DMS53 (cell line): ENCODE results near the gene MAT1A.

ENCODE experiments used
- DNase-seq: peaks from one replicate; lab custom pipeline; 2025; lab: John Stamatoyannopoulos, UW

Gene MAT1A

DNA sequence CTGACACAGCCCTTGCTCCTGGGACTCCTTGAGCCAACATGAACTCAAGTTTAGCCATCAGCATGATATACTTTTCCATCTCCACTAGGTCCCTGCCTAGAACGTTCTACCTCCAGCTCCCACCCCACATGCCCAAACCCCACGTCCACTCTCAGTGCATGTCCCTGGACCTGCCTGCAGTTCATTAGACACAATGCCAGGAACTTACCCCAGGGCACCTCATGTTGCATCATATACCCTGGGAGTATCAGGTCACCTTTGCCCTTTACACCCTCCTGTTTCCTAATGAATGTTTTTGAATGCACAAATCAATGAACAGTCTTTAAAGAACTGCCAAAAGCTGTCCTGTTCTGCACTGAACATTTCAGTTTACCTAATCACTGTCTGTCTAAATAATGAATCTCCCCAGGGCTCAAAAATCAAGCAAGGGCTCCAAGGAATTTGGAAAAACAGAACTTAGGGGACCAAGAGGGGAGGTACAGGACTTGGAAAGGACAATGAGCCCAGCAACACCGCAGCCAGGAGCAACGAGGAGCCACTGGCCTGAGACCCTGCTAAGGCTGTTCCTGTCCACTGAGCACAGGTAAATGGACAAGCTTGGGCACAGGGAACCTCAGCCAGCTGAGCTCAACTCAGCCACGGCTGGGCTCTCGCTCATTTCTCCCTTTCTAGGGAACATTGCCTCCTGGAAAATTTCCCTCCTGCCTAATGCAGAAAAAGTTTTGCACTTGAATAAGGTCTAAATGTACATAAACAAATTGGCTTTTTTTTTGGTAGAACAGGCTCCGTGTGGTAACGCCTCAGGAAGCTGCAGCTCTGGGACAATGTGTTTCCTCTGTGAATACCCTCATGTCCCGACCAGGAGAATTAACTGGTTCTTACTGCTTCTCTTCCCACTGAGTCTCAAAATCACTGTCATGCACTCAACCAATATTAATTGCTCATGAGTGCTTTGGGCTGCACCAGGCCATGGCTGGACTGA, 7.4 kb downstream of the MAT1A start:
- no peak for DNase-seq

DNA sequence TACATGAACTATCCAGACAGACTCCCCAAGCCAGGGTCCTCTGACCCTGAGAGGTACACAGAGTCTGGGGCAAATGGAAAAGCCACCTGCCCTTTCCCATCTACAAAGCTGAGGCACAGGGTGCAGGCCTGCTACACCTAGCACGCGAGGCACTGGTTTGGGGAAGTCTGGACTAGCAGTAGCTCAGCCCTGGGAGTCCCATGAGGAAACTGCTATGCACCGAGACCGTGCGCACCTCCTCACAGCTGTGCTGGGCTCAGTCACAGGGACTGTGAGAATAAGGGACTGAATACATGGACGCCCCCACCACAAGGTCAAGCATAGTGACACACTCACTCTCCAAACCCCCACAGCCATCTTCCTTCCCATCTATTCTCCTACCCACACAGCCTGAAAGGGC, 8.2 kb downstream of the MAT1A start:
- DNase-seq = no peak

DNA sequence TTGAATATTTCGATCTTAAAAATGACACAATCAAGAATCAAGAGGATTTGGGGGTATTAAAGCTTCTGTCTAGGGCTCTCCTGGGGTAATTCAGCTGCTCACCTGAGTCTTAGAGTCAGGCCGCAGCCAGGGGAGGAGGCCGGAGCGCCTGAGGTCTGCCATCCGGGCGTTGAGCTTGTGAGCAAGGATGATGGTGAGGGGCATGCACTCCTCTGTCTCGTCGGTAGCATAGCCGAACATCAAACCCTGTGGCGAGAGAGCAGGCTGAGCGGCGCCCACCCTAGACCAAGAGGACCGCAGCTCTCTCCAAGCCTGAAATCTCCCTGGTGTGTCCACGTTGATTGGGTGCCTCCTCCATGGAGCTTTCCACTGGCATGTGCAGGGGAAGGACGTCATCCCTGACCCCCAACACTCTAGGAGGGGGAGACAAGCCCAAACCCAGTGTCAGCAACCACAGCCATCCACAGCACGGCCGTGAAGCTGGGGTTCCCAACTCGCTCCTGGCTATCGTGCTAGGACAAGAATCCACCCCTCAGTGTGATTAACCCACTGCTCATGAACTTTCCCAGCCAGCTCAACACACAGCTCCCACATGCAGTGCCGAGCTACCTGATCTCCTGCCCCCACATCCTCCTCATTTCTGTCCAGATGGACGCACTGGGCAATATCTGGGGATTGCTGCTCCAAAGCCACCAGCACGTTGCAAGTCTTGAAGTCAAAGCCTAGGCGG, 9.2 kb downstream of the MAT1A start:
- no peak for DNase-seq

DNA sequence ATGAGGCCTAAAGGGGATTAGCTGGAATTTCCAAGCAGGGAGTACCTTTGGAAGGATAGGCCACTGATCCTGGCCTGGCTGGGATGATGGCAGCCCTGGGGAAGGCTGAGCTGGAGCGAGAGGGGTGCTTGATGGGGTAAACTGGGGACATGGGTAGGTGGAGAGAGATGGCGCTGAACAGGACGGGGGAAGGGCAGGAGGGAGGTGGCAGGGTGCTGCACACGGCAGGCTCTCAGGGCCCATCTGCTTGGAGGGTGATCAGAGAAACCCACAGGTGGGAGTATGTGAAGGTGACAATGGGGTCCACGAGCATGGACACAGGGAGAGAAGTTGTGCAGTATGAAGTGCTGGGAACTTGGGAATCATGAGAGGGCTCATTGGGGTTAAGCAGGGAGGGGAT, 10.3 kb downstream of the MAT1A start:
- DNase-seq = no peak

DNA sequence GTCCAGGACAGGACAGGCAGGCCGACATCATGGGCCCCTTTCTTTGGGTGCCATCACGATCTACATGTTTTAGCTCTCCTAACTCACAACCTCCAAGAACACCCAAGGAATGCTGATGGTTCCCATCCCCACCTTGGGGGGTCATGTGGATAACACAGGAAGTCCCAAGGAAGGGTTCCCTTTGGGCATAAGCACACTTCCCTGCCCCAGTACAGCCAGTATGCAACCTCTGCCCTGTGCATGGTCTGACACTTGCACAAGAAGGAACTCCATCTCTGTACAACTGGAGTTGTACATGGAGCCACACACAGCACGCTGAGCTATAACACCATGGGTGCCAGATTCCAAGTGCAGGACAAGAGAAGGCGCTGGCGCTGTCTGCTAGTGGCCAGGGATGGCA, 11.0 kb downstream of the MAT1A start:
- no peak for DNase-seq

DNA sequence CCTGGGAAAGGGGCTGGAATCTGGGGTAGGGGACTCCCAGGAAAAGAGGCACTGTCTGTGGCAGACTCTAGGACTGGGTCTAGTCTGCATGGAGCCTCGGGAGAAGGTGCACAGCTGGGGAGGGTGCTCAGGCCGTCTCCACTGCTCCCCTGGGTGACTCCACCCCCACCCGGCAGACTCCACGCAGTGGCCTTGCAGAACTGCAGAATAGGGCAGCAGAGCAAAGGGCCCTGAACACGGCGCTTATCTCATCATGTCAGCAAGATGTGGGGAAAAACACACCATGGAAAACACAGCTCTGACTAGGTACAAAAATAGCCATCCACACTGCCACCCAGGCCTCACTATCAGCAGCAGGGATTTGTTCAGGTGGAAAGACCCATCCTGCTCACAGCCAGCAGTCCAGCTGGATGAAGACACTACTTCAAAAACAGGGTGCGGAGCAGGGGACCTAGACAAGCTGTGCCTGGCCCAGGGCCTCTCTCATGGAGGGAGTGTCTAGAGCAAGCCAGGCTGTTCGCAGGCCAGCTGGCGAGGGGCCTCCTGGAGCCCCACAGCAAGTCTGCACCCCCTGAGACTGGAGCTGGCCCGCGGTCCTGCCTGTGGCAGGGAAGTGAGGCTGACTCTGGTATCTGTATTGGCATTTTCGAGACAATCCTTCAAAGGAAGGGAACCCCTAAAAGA, 11.7 kb downstream of the MAT1A start:
- no peak for DNase-seq

DNA sequence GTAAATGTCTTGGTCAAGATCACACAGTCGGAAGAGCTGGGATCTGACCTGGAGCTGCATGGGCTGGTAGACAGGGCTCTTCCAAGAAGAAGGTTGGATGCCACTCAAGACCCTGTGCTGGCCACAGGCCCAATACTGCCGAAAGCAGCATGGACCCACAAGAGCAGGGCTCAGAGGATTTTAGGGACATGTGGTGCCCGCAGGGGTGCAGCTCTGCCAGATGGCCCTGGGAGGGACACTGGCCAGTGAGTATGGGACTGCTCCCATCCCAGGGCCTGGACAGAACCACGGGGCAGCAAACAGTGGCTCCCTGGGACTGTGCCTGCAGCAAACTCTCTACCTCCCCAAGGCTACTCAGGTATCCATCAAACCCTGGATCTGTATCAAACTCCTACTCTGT, 12.4 kb downstream of the MAT1A start:
- DNase-seq = no peak

DNA sequence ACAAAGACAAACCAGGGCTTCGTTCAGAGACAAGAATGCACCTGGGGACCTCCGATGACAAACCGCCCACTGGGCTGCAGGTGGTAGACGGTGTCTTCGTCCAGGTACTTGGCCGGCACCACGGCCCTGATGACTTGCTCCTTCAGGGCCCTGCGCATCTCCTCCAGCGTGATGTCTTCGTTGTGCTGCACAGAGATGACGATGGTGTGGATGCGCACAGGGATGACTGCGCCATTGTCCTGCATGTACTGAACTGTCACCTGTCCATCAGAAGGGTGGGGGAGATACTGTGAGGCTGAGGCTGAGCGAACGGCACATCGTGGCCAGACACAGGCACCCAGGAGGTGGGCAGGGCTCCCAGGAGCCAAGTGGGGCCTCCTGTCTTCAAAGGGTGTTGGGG, 13.1 kb downstream of the MAT1A start:
- DNase-seq = no peak

DNA sequence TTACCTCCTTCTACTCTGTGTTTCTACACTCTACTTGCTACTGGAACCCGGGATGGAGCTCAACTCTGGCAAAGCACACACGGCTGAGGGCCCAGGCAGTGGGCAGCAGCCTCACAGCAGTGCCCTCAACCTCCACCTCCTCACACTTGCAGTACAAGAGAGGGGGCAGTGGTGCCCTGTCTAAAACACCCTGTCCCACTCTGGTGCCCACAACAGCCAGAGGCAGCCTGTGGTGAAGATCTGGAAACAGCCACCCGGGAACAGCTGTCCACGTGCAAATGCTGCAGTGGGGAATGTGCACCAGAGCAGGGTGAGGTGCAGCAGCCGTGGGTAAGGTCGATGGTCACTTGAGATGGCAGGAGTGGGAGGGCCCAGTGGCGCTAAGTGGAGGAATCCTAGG, 13.7 kb downstream of the MAT1A start:
- DNase-seq = no peak

DNA sequence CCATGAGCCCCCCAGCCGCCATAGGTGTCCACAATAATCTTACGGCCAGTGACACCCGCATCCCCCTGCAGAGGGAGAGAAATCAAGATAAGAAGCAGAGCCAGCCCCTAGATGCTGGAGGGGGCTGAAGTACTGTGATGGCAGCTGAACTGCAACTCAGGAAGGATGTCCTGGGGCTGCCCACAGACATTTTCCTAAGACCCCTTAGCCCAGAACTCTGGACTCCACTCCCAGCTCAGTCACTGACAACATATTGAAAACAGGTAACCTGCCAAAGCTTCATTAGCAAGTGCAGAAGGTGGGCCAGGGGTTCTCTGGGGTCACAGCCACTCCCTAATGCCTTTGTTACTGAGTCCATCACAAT, 14.3 kb downstream of the MAT1A start:
- no peak for DNase-seq

DNA sequence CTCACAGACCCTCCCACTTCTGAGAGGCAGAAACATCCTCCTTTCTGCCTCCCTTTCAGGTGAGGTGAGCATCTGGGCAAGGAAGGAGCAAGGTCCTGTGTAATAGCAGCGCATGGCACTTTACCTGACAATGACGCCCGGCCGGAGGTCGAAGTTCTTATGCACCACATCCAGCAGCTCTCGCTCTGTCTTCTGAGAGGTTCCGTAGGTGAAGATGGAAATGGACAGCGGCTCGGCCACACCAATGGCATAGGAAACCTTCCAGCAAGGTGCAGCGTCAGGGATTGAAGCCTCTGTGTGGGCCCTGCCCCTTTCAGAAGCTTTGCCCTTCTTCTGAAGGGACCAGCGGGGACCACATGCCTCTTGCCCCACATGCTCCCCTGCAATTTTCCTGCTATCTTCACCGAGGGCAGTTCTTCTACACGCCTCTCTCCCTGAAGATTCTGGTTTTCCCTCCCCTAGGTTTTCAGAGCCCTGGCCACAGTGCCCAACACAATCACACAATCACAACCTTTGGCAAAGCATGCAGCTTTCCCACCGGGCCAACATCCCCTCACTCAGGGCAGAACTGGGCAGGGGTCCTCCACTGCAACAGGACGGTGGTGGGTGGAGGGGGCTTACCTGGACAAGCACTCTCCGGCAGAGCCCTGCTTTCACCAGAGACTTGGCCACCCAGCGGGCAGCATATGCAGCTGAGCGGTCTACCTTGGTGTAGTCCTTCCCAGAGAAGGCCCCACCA, 14.9 kb downstream of the MAT1A start:
- DNase-seq = no peak

DNA sequence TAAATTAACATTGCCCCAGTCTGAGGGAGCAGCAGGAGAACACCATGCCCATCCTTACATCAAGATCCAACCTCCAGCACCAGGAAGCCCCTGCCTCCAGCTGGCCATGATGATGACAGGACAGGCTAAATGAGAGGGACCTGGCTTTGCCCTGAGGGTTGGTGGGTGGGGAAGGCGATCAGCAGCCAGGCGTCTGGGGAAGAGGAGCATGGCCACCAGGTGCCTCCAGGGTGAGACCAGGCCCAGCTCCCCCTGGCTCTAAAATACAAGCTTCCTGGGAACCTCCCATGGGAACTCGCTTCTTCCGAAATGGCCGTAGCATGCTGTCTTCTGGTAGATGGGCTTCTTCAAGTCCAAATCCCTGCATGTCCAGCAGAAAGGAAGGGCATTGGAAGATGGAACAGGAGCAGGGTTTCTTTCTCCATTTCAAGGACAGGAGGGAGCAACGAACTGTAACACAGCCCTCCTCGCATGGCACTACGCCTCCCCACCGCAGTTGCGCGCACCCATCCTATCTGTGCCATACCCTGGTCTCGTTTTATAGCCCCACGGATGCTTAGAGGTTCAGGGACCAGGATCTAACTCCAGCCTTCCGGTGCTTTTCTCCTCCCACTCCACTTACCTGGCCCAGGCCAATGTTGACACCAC, 15.8 kb downstream of the MAT1A start:
- DNase-seq = no peak

DNA sequence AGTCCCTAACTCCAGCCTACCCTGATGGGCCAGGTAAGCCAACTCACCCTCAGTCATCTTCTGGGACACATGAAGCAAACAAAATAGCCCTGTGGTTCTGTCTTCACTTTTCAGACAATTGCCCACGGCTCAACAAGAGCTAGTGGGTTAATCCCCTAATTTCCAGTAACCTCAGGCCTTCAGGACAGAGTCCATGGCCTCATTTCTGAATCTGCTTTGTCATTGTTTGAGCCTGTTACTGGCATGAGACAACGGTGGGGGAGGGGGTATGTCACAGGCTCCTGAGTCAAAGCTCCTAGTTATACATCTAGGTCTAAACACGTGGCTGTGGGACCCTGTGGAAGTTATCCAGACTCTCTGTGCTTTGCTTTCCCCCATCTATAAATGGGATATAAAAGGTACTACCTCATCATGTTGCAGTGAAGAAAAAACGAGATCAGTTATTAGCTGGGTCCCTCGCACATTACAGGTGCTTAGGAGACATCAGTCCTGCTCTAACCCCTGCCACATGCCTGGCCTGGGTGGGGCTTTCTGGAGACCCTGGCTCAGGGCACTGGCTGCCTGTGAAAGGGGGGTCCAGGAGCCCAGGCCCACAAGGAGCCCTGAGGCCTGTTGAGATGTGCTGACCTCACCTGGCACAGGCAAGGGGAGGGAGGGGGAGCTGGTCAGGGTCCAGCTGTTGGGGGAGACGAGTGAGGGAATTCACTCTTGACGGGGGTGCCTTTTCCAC, 16.5 kb downstream of the MAT1A start:
- DNase-seq = peak; percentile 57

DNA sequence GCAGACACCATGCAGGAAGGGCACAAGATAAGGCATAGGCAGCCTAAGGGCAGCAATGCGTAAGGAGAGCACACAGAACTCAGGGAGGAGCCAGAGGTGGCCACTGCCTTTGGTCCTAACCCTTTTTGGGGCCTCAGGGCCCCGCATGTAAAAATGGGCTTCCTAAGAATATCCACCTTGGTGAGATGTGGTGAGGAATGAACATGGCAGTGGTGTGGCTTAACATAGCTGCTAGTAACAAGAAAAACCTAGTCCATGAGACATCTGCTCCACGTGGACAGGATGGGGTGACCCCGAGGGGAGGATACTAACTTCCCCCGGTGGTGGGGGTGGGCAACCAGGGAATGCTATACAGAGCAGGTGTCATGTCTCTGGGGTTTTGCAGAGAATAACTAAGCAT, 18.0 kb downstream of the MAT1A start:
- DNase-seq = no peak

DNA sequence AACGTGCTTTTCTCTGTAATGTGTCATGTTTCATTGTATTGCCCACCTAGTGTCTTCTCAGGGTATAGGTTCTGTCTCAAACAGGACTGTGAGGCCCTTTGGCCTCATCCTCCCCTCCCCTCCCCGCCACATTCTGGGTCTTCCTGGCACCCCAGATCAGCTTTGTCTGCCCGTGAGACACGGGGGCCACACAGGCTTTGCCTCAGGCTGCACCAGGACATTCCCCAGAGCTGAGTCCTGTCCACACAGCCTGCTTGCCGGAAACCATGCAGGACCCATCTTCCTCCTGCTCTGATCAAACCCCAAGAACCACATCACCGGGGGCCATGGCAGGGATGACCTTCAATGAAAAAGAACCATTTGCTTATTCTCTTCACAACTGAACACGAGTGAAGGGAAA, 18.6 kb downstream of the MAT1A start:
- no peak for DNase-seq

DNA sequence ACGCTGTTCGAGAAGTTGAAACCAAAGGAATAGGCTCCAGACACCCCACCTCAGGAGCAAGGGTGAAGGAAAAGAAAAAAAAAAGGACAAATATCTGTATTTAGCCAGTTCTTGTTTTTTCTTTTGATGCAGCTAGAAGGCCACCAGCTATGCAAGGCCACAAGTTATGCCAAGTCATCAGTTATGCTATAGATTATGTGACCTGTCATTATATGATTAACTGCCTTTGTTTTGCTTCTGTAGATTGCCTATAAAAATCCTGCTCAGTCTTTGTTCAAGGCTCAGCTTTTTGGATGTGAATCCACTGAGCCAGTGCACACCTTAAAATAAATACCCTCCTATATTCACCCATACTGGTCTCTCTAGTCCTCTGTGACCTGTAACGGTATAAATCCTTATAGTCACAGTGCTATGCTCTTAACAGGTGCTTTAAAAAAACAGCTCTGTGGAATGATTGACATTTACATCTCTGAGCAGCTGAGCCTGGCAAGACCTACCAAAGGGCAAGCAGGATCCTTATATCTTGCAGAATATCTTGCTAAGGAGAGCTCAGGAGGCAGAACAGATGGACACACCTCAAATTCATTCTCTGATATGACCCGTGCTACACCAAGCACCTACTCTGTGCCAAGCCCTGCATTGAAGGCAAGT, 20.4 kb downstream of the MAT1A start:
- peak; percentile 33 for DNase-seq

DNA sequence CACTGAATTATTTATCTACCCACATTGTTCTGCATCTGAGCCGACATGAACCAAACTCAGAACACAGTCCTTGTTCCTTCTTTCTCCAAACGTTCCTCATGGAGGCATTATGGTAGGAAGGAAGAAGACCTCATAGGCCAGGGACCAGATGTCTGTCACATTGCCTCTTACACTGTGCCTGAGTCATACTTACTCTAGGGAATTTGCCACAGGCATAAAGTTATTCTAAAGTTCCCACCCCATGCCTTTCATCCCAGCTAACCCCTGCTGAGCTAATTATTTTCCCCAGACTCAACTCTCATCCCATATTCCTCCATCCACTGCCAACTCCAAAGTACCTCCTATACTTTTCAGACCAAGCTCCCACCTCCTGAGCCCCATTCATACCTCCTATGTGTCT, 21.2 kb downstream of the MAT1A start:
- no peak for DNase-seq

DNA sequence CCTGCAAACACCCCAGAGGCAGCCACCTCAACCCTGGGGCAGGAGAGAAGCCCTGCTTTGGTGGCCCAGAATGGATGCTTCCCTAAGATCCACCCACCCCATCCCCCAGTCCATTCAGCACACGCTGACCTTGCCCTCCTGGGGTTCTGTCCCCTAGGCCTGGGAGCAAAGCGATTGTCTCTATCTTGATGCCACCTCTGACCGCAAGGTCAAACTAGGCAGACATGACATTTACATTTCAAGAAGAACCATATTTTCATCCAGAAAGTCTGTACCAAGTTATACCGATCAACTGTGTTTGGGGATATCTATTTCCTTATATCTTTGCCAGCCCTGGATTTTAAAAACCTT, 23.0 kb downstream of the MAT1A start:
- DNase-seq = no peak

DNA sequence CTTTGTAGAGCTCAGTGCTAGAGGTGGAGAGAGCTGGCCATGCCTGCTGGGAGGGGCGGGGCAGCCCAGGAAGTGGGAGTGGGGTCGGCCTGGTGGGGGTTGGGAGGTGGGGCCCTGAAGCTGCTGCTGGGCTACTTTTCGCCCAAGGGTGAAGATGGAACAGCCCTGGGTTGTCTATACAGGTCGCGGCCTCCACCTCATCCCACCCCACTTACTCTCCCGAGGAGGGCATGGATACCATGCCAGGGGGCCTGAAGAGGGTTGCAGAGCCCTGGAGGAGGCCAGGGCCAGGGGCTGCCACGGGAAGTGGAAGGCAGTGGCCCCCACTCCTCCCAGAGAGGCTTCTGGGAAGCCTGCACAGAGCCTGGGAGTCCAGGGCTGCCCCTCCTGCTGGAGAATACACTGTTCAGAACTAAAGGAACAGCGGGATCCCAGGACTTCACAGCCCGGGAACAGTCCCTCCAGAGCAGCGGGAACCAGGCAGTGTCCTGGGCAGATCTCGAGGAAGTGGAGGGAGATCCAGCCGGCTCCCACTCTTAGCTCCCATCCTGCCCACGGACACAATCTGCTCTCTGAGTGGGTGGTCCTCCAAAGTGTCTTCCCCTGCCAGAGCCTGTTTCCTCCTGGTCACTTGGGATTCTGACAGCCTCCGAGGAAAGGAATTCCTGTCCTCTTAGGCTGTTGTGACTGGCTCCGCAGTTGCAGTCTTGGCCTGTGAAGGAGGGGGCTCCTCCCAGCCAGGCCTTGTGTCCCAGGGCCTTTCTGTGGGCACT, 23.5 kb downstream of the MAT1A start:
- DNase-seq = no peak
